ENCODE measurements around the gene C14orf180.
"Not testable (repeated sequence)": the region's sequence is repeated elsewhere in the genome, so short reads cannot be mapped to it uniquely, and the experiment has no call there.

C14orf180 gene

DNA sequence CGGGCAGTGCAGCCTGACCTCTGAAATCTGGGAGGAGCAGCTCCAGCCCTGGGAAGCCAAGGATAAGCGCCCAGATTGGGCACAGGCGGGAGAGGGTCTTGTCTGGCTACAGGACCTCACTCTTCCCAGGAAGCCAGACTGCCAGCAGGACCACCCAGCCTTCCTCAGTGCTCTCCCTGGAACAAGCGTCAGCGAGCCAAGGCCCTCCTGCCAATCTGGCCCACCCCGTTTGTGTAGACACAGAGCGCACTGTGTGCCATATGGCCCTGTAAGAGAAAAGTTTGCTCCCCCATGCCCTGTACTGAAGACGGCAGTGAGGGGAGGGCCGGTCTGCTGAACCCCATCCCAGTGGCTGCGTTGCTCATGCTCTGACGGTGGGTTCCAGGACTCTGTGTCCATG lies 1.2 kb upstream of the C14orf180 start:
- DNase-seq (ENCODE audit: low spot score), result no peak

DNA sequence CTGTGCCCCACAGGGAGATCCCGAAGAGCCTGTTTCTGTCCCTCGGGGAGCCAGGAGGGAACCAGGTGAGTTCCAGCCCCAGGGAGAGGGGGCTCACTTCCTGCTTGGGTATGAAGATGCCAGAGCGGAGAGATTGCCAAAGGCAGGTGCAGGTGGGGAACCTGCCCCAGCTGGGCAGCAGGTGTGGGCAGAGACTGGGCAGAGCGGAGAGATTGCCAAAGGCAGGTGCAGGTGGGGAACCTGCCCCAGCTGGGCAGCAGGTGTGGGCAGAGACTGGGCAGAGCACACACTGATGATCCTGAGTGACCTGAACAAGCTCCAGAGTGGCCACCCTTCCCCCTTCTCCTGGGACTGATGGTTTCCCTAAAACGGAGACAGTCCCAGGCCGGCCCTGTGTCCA lies 375 bp downstream of the C14orf180 start:
- DNase-seq (ENCODE audit: low spot score), result not testable (repeated sequence)

GRCh38 chr14:104580961-104581360 lies 1.4 kb downstream of the C14orf180 start:
- no peak for DNase-seq (ENCODE audit: low spot score)

DNA sequence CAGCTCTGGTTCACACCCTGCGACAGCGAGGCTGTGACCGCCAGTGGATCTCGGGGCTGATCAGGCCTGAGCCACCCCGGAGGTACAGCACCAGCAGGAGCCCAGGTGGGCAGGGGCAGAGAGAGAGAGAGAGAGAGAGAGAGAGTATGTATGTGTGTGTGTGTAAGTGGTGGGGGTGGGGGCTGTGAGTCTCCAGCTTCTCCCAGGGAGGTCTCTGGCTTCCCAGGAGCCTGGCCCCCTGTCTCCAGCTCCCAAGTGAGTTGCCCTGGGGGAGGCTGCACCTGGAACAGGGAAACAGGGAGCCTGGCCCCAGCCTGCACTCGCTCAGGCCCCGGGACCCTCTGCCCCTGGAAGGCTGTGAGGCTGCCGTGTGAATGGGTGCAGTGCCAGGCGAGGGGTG lies 2.0 kb downstream of the C14orf180 start:
- DNase-seq (ENCODE audit: low spot score), result no peak

DNA sequence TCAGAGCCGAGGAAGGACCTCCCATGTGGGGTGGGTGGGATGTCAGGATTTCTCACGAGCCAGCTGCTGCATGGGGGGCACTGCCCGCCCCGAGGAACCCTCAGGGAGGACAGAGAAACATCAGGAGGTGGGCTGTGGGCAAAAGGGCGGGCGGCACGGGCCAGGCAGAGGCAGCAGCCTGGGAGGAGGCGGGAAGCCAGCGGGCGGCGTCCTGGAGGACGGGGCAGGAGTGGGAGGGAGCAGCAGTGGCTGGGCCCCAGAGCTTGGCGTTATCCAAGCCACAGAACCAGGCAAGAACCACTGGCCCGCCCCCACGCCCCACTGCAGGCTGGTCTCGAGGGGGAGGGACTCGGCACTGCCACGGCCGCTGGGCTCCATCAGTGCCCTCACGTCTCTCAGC lies 2.4 kb downstream of the C14orf180 start:
- no peak for DNase-seq (ENCODE audit: low spot score)

- DNase-seq (ENCODE audit: low spot score), result no peak
Observed at GRCh38 chr14:104582662-104583061, 3.1 kb downstream of the C14orf180 start.

DNA sequence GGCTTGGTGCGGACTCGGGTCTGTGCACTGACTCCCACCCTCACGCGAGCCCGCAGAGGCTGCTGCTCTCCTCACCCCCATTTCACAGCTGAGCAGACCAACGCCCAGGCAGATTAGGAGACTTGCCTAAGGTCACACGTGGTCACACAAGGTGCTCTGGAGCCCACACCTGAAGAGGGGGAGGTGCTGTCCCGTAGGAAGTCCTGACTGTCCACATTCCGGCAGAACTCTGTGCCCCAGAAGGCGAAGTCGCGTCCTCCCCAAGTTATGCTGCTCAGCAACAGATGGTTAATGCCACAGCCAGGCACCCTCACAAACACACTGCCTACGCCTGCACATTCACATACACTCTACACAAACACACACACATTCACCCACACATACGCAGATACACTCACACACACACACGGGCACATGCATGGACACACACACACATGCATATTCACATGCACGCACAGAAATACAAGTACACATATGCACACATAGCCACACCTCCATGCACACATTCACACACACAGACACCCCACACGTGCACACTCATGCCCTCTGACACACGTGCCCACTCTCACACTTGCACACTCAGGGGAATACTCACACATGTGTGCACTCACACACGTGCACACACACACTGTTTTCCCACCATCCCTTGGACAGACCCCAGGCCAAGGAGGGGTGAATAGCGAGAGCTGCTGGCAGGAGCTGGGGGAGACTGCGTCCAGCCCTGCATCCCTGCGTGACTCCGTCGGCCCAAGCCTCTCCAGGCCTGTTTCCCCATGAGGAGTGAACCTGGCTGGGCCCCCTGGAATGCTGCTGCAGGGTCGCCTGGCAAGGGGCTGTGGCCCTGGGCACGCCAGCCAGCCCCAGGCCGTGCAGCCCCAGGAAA lies 4.1 kb downstream of the C14orf180 start:
- no peak for DNase-seq (ENCODE audit: low spot score)

GRCh38 chr14:104584557-104584956 lies 5.0 kb downstream of the C14orf180 start:
- DNase-seq (ENCODE audit: low spot score), result no peak

GRCh38 chr14:104585966-104586697 lies 6.6 kb downstream of the C14orf180 start:
- DNase-seq (ENCODE audit: low spot score), result no peak

- DNase-seq (ENCODE audit: low spot score), result no peak
Observed at GRCh38 chr14:104586832-104587620, 7.5 kb downstream of the C14orf180 start.

DNA sequence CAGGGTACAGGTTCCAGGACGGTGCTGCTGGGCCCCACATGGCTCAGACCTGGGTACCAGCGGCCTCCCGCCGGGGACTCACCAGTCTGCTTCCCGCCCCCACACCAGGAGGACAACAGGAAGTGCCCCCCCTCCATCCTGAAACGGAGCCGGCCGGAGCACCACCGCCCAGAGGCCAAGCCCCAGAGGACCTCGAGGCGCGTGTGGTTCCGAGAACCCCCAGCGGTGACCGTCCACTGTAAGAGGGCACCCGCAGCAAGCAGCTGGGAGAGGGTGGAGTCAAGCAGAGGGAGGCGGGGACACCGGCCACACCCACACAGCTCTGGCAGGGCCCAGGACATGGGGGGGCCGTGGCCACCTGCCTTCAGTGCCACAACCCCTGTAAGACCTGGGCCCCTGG lies 8.1 kb downstream of the C14orf180 start:
- no peak for DNase-seq (ENCODE audit: low spot score)

DNA sequence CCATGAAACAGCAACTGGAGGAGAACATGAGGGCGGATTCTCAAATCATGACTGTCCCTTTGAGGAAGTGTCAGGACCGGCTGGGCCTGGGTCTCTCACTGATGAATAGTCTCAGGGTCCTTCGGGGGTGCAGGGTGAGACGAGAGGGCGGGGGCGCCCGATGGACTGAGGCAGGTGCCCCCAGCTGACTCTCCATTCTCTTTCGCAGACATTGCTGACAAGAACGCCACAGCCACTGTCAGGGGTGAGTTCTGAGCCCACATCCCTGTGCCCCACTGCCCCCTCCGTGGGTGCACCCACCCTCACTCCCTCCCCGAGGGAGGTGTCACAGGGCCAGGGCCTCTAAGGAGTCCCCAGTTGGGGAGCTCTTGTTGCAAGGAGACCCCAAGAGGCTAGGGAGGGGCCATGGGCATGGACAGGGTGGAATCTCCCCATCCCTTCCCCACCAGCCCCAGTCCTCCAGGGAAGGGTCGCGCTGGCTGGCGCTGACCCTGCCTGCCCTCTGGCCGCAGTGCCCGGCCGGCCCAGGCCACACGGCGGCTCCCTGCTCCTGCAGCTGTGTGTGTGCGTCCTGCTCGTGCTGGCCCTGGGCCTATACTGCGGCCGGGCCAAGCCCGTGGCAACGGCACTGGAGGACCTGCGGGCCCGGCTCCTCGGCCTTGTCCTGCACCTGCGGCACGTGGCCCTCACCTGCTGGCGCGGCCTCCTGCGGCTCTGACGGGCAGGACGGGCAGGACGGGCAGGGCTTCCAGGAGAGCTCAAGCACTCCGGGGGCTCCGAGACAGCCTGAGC lies 8.7 kb downstream of the C14orf180 start:
- DNase-seq (ENCODE audit: low spot score), result no peak

DNA sequence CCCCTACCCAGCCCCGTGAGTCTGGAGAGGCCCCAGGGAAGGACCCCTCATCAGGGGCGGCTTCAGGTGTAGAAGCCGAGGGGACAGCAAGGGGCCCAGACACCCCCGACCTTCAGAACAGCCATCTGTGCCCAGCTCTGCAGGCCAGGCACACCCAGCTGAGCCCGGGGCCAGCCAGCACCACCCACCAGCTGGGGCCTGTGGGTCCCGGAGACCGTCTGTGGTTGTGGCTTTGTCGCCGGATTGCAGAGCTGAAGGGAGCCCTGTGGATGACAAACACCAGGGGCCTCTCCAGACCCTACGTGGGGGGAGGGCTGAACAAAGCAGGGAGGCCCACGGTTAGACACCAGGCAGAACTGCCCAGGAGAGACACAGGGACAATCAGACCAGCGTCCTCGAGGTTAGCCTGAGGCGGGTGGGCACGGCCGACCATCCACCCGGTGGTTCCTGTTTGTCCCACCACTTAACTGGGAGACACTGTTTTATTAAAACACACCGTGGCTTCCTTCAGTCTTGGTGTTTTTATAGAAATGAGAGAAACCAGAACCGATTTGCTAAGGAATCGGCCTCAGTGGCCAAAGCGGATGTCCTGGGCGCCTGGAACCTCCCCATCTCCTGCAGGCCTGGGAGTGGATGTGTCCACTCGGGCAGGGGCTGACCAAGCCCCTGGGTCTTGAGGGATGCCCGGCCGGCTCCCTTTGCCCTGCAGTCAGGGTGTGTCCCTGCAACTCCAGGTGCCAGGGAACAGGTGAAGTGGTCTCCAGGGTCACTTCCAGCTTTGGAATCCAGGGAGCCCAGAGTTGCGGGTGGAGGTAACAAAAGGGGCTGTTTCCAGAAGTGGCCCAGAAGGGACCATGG lies 10.0 kb downstream of the C14orf180 start:
- no peak for DNase-seq (ENCODE audit: low spot score)

GRCh38 chr14:104590240-104590965 lies 10.8 kb downstream of the C14orf180 start:
- DNase-seq (ENCODE audit: low spot score), result no peak

- no peak for DNase-seq (ENCODE audit: low spot score)
Observed at GRCh38 chr14:104591031-104591430, 11.5 kb downstream of the C14orf180 start.

GRCh38 chr14:104591506-104592291 lies 12.1 kb downstream of the C14orf180 start:
- DNase-seq (ENCODE audit: low spot score), result no peak

DNA sequence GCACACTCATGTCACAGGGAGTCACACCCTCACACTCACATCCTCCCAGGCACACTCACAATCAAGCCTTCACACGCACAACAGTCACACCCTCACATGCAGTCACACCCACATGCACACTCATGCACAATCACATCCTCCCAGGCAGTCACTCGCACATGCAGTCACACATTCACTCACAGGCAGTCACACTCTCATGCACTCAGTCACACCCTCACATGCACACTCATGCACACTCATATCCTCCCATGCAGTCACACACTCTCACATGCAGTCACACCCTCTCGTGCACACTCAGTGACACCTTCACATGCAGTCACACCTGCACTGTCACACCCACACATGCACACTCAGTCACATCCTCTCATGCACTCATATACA lies 12.7 kb downstream of the C14orf180 start:
- no peak for DNase-seq (ENCODE audit: low spot score)

- no peak for DNase-seq (ENCODE audit: low spot score)
Observed at GRCh38 chr14:104592785-104593184, 13.2 kb downstream of the C14orf180 start.

- no peak for DNase-seq (ENCODE audit: low spot score)
Observed at GRCh38 chr14:104593241-104593701, 13.7 kb downstream of the C14orf180 start.
